Cortex of kidney (tissue), 1 donor: ENCODE measurements around the gene NAA80.
"Not testable (repeated sequence)": the region's sequence is repeated elsewhere in the genome, so short reads cannot be mapped to it uniquely, and the experiment has no call there.

Experiments
- DNase-seq: peaks from one replicate; lab custom pipeline; 2025; lab: John Stamatoyannopoulos, UW

The NAA80 gene

GRCh38 chr3:50314342-50314741 lies 15.1 kb upstream of the NAA80 start:
- DNase-seq: no peak

GRCh38 chr3:50312041-50312440 lies 12.8 kb upstream of the NAA80 start:
- DNase-seq: not testable (repeated sequence)

- DNase-seq: no peak
Measured at GRCh38 chr3:50304601-50305000, 5.4 kb upstream of the NAA80 start.

- no peak for DNase-seq
Measured at GRCh38 chr3:50303013-50303815, 4.0 kb upstream of the NAA80 start, which contains the start of gene HYAL1. HYAL1 (minus strand) TSS chr3:50303574; CDS start chr3:50302956, 618 bp downstream.

- DNase-seq: no peak
Measured at GRCh38 chr3:50302095-50303012, 3.1 kb upstream of the NAA80 start.

GRCh38 chr3:50300681-50301254 lies 1.6 kb upstream of the NAA80 start:
- DNase-seq: no peak

- DNase-seq: no peak
Measured at GRCh38 chr3:50299929-50300680, 900 bp upstream of the NAA80 start.

GRCh38 chr3:50299638-50299928 lies 378 bp upstream of the NAA80 start:
- no peak for DNase-seq

GRCh38 chr3:50297896-50298725 lies 1.1 kb downstream of the NAA80 start:
- DNase-seq: no peak

GRCh38 chr3:50297384-50297775 lies 1.8 kb downstream of the NAA80 start:
- no peak for DNase-seq

GRCh38 chr3:50296721-50297383 lies 2.4 kb downstream of the NAA80 start:
- no peak for DNase-seq

GRCh38 chr3:50295553-50296431 lies 3.4 kb downstream of the NAA80 start:
- no peak for DNase-seq

- no peak for DNase-seq
Measured at GRCh38 chr3:50294492-50295403, 4.5 kb downstream of the NAA80 start.

GRCh38 chr3:50294089-50294488 lies 5.1 kb downstream of the NAA80 start:
- DNase-seq: no peak

GRCh38 chr3:50293079-50293801 lies 6.0 kb downstream of the NAA80 start:
- no peak for DNase-seq

GRCh38 chr3:50292159-50293078 lies 6.8 kb downstream of the NAA80 start, which contains the start of gene IFRD2:
IFRD2 (minus strand) TSS chr3:50292429; CDS start chr3:50292274, 155 bp downstream.
- DNase-seq: no peak
